ENCODE measurements around the gene OBSCN.
A peak's percentile ranks its signal among the peaks of the same experiment; 100 is the strongest.

OBSCN gene

DNA sequence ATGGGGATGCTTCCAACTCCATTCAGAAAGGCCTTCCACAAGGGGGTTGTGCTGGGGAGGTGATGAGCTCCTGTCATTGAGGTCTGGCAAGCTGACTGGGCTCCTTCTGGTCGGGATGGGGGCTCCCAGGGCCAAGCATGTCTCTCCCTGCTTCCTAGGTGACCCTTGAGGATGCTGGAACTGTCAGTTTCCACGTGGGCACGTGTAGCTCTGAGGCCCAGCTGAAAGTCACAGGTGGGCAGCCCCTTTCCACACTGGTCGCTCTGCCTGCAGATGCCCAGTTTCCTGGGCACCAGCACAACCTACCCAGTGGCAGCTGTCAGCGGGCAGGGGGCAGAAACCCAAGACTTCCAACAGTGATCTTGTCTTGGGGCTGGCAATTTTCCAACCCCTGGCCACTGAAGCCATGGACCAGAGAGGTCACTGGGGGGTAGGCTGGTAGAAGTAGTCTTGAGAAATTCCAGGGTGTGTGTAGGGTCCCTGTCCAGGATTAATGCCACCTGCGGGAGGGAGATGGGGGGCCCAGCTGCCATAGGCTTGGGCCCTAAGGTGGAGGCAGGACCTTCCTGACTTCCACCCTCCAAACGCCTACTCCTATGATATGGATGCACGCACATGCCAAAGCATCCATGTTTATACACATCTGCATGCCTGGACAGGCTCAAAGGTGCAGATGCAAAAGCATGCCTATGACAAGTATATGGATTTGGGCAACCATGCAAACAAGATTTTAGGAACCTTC lies 101.7 kb downstream of the OBSCN start:
- DNase-seq = no peak

DNA sequence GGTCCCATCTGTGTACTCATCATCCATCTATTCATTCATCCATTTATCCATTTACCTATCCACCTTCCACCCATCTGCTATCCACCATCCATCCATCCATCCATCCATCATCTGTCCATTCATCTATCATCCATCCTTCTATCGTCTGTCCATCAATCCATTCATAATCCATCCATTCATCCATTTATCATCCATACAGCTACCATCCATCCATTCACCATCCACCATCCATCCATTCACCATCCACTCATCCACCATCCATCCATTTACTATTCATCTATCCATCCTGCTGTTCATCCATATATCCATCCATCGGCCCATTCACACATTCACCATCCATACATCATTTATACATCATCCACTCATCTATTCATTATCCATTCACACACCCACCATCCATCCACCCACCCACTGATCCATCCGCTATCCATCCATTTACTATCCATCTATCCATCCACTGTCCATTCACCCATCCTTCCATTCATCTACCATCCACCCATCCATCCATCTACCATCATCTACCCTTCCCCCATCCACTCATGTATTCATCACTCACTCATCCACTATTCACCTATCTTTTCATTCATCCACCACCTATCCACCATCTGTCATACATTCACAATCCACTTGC lies 102.4 kb downstream of the OBSCN start:
- no peak for DNase-seq

DNA sequence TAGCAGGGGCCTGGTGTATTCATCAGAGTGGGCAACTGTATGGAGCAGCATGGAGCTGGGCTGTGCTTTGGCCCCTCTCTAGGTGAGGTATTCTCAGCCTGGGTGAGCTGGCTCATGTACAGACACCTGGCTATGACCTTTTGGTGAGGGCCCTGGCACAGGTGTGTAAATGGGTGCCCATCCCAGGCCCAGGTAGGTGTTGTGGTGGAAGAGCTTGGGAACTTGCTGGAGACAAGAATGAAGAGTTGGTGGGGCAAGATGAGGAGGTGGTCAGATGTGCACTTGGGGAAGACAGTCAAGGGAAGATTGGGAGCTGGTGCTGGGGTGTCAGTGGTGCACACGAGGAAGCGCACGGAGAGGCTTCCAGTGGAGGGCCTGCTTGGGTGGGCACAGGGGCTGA lies 103.2 kb downstream of the OBSCN start:
- DNase-seq = no peak

DNA sequence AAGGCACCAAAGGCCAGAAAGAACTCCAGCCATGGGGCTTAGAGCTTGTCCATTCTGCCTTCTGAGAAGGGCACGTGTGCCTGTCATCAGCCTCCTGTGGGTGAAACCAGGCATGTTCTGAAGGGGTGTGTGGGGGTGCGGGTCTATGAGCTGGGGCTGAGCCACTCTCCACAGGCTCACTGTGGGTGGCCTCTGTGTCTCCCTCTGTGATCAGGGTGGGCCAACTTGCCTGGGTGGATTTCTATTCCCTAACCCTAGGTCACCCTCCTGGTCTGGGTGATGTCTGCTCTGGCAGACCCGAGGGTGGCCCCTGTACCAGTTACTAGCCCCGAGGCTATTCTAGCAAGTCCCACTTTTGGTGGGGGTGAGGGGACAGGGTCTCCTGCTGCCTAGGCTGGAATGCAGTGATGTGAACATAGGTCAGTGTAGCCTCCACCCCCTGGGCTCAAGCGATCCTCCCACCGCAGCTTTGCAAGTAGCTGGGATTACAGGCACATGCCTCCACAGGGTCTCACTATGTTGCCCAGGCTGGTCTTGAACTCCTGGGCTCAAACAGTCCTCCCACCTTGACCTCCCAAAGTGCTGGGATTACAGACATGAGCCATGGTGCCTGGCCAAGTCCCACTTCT lies 104.4 kb downstream of the OBSCN start:
- DNase-seq = no peak

DNA sequence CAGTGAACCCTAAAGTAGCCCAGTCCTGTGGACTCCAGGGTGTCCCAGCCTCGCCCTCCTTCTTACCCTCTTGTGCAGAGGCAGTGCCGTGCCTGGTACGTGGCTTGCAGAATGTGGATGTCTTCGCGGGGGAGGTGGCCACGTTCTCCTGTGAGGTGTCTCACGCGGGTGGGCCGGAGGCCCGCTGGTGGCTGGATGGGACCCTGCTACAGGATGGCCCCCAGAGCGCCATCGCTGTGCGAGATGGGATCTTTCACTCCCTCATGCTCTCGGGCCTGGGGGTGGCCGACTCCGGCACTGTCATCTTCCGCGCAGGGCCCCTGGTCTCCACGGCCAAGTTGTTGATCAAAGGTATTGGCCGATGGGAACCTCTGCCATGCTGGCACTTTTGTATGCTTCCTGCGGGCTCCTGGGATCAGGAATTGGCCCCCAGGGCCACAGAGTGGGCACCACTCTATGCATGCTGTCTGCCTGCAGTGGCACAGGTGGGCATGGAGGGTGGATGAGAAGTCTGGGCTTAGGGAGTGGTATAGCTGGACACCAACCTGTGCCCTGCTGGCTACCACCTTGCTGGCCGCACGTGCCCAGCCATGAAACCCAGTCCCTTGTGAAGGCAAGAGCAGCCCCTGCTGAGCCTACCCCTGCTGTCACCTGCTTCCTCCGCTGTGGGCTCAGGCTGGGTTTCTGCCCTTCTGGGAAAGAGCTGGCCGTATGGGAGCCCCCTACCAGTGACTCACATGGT lies 105.9 kb downstream of the OBSCN start:
- DNase-seq = no peak

DNA sequence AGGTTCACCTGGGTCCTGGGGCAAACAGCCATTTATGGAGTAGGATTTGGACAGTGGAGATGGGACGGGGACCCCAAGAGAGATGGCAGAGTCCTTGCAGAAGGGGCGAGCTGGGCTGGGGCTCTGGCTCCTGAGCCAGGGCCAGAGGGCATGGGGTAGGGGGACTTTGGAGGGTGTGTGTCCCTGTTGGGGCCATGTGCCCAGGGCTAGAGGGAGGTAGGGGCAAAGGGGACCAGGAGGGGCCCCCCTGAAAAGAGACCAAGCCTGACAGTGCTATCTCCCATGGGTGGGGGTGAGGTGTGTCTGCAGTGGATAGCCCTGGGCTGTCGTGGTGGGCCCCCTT lies 106.4 kb downstream of the OBSCN start:
- no peak for DNase-seq

DNA sequence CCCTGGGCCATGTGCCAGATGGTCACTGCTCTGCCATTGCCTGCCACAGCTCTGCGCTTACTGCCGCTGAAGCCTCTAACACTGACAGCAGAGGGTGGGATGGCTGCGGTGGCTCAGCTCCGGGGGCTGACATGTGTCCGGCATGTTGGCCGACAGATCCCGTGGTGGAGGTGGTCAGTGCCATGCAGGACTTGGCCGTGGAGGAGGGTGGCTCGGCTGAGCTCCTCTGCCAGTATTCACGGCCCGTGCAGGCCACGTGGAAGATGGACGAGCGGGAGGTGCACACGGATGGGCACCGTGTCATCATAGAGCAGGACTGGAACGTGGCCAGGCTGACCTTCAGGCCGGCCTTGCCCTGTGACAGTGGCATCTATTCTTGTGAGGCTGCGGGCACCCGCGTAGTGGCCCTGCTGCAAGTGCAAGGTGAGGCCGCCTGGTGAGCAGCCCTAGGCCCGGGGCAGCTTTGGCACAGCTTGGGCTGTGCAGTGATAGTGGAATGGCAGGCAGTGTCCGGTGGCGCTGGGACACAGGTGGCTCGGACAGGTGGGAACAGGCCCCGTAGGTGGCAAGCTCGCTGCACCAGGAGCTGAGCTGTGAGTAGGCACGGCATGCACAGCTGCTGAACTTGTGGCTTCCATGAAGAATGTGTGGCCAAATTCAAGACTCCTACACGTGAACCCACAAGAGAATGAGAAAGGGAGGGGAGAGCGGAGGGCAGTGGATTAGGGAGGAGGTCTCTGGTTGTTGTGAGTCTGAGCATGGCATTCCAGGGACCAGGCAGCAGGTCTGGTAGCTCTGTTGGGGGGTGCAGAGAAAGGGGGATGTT lies 107.0 kb downstream of the OBSCN start:
- DNase-seq = no peak

DNA sequence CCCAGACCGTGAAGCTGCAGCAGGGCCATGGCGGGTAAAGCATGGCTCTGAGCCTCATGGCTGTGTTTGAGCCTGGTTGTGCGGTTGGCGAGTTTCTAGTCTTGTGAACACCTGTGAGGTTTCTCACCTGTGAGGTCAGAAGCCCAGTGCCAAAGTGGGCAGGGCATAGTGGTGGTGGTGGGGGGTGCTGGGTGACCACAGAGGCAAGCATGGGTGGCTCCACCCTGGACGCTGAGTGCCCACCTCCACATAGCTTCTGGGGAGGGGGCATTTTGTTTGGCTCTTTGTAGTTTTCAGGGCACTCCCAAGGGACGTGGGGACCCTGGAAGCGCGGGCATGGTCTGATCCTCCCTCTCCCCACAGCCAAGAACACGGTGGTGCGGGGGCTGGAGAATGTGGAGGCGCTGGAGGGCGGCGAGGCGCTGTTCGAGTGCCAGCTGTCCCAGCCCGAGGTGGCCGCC lies 107.7 kb downstream of the OBSCN start:
- no peak for DNase-seq

DNA sequence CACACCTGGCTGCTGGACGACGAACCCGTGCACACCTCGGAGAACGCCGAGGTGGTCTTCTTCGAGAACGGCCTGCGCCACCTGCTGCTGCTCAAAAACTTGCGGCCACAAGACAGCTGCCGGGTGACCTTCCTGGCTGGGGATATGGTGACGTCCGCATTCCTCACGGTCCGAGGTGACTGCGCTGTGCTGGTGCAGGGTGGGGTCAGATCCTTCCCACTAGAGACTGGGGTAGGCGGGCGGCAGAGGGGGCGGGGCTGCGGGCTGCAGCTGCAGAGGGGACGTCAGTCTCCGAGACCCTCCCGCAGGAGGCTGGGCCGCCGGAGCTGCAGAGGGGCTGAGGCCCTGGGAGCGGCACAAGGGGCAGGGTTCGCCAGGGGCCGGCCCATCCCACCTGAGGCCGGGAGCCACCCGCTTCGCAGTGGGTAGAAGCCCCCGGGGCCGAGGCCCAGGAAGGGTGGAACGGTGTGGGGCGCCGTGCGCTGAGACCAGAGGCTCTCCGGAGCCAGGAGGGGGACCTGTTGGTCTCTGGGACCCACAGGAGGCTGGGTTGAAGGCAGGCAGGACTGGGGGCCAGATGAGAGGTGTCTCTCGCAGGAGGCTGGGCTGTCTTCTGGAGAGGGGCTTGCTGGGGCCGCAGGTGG lies 108.2 kb downstream of the OBSCN start:
- DNase-seq = peak; percentile 35

DNA sequence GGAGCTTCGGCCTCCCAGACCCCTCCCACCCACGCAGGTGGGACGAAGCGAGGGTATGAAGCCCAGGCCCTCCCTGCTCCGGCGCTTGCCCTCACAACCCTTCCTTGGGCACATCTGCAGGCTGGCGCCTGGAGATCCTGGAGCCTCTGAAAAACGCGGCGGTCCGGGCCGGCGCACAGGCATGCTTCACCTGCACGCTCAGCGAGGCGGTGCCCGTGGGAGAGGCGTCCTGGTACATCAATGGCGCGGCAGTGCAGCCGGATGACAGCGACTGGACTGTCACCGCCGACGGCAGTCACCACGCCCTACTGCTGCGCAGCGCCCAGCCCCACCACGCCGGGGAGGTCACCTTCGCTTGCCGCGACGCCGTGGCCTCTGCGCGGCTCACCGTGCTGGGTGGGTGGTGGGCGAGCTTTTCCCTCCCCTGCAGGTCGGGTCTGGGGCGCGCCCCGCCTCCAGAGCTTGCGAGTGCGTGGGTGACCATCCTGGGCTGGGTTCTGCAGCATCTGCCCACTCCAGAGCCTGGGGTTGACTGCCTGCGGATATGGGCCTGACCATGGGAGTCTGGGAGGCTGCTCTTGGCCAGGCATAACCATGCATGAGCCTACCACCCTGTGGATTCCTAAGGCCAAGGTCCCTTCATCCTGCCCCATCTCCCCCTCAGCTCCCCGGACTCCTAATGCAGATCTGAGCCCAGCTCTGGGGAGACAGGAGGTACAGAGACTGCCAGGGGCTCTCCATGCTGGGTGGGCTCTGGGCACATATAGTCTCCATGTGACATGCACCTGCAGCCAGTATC lies 108.9 kb downstream of the OBSCN start:
- DNase-seq = no peak

DNA sequence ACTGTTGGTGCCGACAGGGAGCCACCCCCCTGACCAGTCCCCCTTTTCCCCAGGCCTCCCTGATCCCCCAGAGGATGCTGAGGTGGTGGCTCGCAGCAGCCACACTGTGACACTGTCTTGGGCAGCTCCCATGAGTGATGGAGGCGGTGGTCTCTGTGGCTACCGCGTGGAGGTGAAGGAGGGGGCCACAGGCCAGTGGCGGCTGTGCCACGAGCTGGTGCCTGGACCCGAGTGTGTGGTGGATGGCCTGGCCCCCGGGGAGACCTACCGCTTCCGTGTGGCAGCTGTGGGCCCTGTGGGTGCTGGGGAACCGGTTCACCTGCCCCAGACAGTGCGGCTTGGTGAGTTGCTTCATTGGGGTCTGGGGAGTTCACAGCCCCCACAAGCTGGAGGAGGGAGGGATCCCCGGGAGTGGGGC lies 109.6 kb downstream of the OBSCN start:
- DNase-seq = no peak

DNA sequence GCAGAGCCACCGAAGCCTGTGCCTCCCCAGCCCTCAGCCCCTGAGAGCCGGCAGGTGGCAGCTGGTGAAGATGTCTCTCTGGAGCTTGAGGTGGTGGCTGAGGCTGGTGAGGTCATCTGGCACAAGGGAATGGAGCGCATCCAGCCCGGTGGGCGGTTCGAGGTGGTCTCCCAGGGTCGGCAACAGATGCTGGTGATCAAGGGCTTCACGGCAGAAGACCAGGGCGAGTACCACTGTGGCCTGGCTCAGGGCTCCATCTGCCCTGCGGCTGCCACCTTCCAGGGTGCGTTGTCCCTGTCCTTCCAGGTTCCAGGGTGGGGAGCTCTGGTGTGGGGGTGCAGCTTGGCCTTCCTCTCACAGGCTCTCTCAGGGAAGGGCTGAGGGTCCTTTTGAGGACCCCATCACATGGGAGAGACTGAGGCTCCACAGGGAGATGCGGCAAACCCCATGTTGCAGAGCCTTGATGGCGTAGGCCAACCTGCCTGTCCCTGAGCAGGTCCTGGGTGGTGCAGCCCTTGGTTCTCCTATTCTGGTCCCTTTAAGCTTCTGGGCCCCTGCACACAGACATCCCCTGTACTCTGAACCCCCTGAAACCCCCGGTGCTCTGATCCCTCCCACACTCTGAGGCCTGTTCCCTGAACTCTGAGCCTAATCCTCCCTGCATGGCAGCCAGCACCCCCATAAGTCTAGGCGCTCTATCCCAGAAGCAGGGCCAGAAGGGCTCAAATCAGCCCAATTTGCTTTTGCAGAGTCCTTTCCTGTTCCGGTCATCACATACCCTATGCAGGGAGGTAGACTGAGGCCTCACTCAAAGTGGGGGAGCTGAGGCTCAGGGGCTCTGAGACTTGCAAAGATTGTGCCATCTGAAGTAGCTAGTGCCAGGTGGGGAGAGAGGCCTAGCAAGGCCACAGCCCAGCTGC lies 110.3 kb downstream of the OBSCN start:
- DNase-seq = no peak

DNA sequence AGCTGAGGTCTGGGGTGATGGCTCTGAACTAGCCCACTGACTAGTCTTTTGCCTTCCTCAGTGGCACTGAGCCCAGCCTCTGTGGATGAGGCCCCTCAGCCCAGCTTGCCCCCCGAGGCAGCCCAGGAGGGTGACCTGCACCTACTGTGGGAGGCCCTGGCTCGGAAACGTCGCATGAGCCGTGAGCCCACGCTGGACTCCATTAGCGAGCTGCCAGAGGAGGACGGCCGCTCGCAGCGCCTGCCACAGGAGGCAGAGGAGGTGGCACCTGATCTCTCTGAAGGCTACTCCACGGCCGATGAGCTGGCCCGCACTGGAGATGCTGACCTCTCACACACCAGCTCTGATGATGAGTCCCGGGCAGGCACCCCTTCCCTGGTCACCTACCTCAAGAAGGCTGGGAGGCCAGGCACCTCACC lies 111.0 kb downstream of the OBSCN start:
- no peak for DNase-seq

DNA sequence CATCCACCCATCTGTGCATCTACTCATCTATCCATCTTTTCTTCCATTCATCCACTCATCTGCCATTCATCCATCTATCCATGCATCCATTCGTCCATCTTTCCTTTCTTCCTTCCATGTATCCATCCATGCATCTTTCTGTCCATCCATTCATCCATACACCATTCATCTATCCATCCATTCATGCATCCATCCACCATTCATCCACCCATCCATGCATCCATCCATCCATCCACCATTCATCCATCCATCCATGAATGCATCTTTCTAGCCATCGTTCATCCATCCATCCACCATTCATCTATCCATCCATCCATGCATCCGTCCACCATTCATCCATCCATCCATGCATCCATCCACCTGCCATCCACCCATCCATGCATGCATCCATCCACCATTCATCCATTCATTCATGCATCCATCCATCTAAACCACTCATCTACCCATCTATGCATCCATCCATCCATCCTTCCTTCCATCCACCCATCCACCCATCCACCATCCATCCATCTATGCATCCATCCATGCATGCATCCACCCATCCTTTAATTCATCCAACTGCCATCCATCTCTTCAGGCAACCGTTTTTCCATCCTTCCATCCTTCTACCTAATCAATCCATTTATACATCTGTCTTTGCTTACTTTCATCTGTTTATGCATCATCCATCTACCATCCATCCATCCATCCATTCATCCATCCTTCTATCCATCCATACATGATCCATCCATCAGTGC lies 111.7 kb downstream of the OBSCN start:
- no peak for DNase-seq

DNA sequence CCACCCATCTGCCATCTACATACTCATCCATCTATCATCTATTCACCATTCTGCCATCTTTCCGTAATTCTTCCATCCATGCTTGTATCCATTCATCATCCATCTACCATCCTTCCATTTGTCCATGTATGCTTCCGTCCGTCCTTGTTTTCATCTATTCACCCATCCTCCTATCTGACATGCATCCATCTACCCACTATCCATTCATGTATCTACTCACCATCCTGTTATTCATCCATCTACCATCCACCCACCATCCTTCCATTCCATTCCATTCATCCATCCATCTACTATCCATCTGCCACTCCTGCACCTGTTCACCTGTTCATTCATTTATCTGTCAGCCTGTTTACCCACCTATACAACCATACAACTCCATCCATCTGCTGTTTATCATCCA lies 112.5 kb downstream of the OBSCN start:
- no peak for DNase-seq

DNA sequence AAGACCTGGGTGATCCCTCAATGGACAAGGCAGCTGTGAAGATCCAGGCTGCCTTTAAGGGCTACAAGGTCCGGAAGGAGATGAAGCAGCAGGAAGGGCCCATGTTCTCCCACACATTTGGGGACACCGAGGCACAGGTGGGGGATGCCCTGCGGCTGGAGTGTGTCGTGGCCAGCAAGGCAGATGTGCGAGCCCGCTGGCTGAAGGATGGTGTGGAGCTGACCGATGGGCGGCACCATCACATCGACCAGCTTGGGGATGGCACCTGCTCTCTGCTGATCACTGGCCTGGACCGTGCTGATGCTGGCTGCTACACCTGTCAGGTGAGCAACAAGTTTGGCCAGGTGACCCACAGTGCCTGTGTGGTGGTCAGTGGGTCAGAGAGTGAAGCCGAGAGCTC lies 113.6 kb downstream of the OBSCN start:
- no peak for DNase-seq

DNA sequence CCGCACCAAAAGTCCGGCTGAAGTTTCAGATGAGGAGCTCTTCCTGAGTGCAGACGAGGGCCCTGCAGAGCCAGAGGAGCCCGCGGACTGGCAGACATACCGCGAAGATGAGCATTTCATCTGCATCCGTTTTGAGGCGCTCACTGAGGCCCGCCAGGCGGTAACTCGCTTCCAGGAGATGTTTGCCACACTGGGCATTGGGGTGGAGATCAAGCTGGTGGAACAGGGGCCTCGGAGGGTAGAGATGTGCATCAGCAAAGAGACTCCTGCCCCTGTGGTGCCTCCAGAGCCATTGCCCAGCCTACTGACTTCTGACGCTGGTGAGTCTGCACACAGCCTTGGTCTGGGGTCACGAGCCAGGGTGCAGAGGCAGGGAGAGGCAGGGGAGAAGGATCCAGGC lies 114.1 kb downstream of the OBSCN start:
- no peak for DNase-seq

DNA sequence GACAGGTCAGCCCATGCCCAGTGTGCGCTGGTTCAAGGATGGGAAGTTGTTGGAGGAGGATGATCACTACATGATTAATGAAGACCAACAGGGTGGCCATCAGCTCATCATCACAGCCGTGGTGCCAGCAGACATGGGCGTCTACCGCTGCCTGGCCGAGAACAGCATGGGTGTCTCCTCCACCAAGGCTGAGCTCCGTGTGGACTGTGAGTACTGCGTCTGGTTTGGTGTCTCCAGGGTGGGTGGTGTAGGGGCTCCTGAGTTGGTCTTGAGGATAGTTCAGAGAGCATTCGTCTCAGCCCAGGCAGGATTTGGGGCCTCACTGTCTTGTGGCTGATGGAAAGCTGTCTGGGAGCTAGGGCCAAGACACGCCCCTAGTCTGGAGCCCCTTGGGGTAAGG lies 115.6 kb downstream of the OBSCN start:
- DNase-seq = no peak

DNA sequence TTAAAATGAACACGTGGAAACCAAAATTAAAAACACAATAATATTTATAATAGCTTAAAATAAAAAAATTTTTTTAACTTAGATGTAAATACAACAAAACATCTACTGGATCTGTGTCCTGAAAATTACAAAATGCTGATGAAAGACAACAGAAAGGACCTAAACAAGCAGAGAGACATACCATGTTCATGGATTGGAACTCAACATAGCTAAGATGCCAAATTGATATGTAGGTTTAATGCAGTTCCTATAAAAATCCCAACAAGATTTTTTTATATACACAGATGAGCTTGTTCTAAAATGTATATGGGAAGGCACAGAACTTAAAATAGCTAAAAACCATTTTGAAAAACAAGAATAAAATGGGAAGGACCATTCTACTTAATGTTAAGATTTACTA lies 117.4 kb downstream of the OBSCN start:
- no peak for DNase-seq
